ENCODE results near the gene FGF3. TPM values are rescaled to one million over a fixed set of nuclear protein-coding genes. Genes with fewer than 3 reads are reported as not detected.

FGF3 gene
- total RNA-seq, 4 donors from 2014 or later, result not detected

- H3K4me1 ChIP-seq, result no peaks in the 10 kb centered on the region
- H3K27me3 ChIP-seq, result peaks cover 0 to 59% (median 0%) of the 10 kb centered on the region in 4 donors
- H3K4me3 ChIP-seq, result no peak overlapping the region
- intact Hi-C loops (cut with DNase I), result no loop called here
- peaks cover 0 to 4% (median 2%) of the 10 kb centered on the region in 4 donors for H3K9me3 ChIP-seq
- H3K36me3 ChIP-seq, result no peaks in the 10 kb centered on the region
- TF ChIP-seq, protein P1, sequence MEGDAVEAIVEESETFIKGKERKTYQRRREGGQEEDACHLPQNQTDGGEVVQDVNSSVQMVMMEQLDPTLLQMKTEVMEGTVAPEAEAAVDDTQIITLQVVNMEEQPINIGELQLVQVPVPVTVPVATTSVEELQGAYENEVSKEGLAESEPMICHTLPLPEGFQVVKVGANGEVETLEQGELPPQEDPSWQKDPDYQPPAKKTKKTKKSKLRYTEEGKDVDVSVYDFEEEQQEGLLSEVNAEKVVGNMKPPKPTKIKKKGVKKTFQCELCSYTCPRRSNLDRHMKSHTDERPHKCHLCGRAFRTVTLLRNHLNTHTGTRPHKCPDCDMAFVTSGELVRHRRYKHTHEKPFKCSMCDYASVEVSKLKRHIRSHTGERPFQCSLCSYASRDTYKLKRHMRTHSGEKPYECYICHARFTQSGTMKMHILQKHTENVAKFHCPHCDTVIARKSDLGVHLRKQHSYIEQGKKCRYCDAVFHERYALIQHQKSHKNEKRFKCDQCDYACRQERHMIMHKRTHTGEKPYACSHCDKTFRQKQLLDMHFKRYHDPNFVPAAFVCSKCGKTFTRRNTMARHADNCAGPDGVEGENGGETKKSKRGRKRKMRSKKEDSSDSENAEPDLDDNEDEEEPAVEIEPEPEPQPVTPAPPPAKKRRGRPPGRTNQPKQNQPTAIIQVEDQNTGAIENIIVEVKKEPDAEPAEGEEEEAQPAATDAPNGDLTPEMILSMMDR (IDR thresholded peaks at IDR 0.05), result no peak
- no peak for TF ChIP-seq POLR2A (IDR thresholded peaks at IDR 0.05; ENCODE audit: low read depth)
- no peak for TF ChIP-seq EP300 (IDR thresholded peaks at IDR 0.05)
- no peak for TF ChIP-seq POLR2AphosphoS5 (IDR thresholded peaks at IDR 0.05)
- H3K27ac ChIP-seq (replicated peaks in 1 of 4), result no peak overlapping the region
- 53% methylated on average over 20 of the region's 21 CpGs for WGBS
- DNase-seq (ENCODE audit: extremely low spot score), result no peak
These were observed 13.6 kb upstream of the FGF3 start for GRCh38 chr11:69832561-69833413.

DNA sequence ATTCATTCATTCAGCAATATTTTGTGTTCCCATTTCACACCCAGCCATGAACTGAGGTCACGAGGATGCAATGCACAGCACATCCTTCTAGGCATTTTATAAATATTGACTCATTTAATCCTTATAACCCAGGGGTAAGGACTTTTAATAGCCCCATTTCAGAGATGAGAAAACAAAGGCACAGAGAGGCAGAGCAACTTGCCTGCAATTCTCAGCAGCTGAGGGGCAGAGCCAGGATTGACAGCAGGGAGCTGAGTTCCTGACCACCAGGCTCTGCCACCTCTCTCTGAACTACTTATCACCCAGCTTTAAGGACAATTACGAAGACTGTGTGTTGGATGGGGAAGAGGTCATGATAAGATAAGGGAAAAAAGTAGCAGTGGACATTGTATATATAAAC, 12.8 kb upstream of the FGF3 start:
- no peak overlapping the region for H3K27ac ChIP-seq (replicated peaks in 1 of 4)
- DNase-seq (ENCODE audit: extremely low spot score), result no peak
- intact Hi-C loops (cut with DNase I), result no loop called here
- no peaks in the 10 kb centered on the region for H3K4me1 ChIP-seq
- peaks cover 0 to 11% (median 9%) of the 10 kb centered on the region in 4 donors for H3K9me3 ChIP-seq
- no peak overlapping the region for H3K4me3 ChIP-seq
- H3K36me3 ChIP-seq, result no peaks in the 10 kb centered on the region
- H3K27me3 ChIP-seq, result peaks cover 0 to 59% (median 0%) of the 10 kb centered on the region in 4 donors
- 75% methylated on average over 2 of the region's 2 CpGs for WGBS
- TF ChIP-seq EP300 (IDR thresholded peaks at IDR 0.05), result no peak
- TF ChIP-seq, protein P1 (IDR thresholded peaks at IDR 0.05), result no peak
- TF ChIP-seq POLR2AphosphoS5 (IDR thresholded peaks at IDR 0.05), result no peak
- TF ChIP-seq POLR2A (IDR thresholded peaks at IDR 0.05; ENCODE audit: low read depth), result no peak

DNA sequence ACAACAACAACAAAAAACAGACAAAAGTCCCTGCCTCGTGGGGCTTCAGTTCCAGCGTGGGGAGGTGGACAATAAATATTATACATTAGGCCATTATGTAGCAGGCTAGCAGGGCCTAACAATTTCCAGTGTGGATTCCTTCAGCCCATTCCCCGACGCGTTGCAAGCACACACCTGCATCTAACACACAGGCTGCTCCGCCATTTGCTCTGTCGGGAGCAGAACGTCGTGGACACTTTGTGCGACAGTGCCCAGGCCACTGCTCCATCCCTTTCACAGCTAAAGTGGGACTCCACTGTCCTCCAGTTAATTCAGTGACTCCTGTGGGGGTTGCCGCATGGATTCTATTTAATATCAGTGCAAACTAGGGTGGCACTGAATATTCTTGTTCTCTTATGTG, 10.9 kb upstream of the FGF3 start:
- no peak overlapping the region for H3K4me3 ChIP-seq
- H3K4me1 ChIP-seq, result no peaks in the 10 kb centered on the region
- WGBS, result 96% methylated on average over 11 of the region's 11 CpGs
- no peak for TF ChIP-seq EP300 (IDR thresholded peaks at IDR 0.05)
- no peak for TF ChIP-seq POLR2AphosphoS5 (IDR thresholded peaks at IDR 0.05)
- no peak for TF ChIP-seq POLR2A (IDR thresholded peaks at IDR 0.05; ENCODE audit: low read depth)
- TF ChIP-seq, protein P1 (IDR thresholded peaks at IDR 0.05), result no peak
- intact Hi-C loops (cut with DNase I), result no loop called here
- H3K36me3 ChIP-seq, result no peaks in the 10 kb centered on the region
- no peak overlapping the region for H3K27ac ChIP-seq (replicated peaks in 1 of 4)
- H3K9me3 ChIP-seq, result peaks cover 0 to 11% (median 10%) of the 10 kb centered on the region in 4 donors
- DNase-seq (ENCODE audit: extremely low spot score), result no peak
- H3K27me3 ChIP-seq, result peaks cover 0 to 55% (median 0%) of the 10 kb centered on the region in 4 donors

GRCh38 chr11:69828971-69829344, 9.7 kb upstream of the FGF3 start:
- intact Hi-C loops (cut with DNase I), result no loop called here

More at GRCh38 chr11:69828971-69829344, 9.7 kb upstream of the FGF3 start:
- no peak overlapping the region for H3K27ac ChIP-seq (replicated peaks in 1 of 4)
- WGBS, result 94% methylated on average over 6 of the region's 6 CpGs
- H3K27me3 ChIP-seq, result peaks cover 0 to 54% (median 0%) of the 10 kb centered on the region in 4 donors
- TF ChIP-seq POLR2AphosphoS5 (IDR thresholded peaks at IDR 0.05), result no peak
- TF ChIP-seq POLR2A (IDR thresholded peaks at IDR 0.05; ENCODE audit: low read depth), result no peak
- TF ChIP-seq EP300 (IDR thresholded peaks at IDR 0.05), result no peak
- TF ChIP-seq, protein P1 (IDR thresholded peaks at IDR 0.05), result no peak
- no peak overlapping the region for H3K4me3 ChIP-seq
- H3K36me3 ChIP-seq, result no peaks in the 10 kb centered on the region
- H3K4me1 ChIP-seq, result no peaks in the 10 kb centered on the region
- peaks cover 0 to 11% (median 10%) of the 10 kb centered on the region in 4 donors for H3K9me3 ChIP-seq
- DNase-seq (ENCODE audit: extremely low spot score), result no peak

All from esophagus muscularis mucosa (tissue), 4 donors.